Glomerular visceral epithelial cell (primary cell): ENCODE results near the gene ASIC4.

Experiments used
- DNase-seq: peaks from one replicate; pipeline ENCODE4 v3.0.0-alpha.2; 2016; ENCODE audit errors: extremely low spot score

ASIC4 gene

GRCh38 chr2:219567131-219567530 is 52.8 kb downstream of the ASIC4 start:
- DNase-seq: no peak

DNA sequence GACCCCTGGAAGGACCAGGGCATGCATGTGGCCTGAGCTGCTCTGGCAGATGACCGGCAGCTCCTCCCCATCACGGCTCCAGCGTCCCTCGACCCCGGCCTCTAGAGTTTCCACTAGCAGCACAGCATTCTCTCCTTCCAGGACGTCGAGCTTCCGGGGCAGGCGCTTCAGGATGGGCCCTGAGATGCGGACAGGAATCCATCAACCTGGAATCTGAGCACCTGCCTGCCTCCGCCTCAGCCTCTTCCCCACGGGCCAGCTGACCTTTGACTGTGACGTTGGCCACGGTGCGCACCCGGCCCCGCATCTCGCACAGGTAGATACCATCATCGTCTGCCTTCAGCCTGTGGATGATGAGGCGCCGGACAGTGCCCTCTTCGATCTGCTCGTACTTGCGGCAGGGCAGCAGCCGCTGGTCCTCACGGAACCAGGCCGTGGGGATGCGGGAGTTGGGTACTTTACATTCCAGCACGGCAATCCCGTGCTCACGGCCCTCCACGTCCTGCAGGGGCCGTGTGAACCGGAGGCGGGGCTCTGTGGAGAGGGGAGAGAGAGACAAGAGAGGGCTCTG is 53.6 kb downstream of the ASIC4 start:
- no peak for DNase-seq

DNA sequence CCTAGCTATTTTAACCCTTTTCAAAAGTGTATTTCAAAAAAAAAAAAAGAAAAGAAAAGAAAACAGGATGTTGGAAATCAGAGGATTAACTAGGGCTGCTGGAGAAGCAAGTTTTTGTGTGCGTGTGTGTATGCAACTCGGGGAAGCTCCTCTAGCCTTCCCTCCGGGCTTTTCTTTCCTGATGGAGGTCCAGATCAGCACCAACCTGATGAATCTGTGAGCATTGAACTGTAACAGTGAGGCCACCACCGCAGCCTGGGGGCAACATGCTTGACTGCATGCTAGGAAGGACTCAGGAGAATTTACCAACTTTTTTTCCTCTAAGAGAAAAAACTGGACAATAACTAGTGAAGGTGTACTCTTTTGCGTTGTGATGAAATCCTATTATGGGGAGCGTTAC is 54.8 kb downstream of the ASIC4 start:
- DNase-seq: peak; percentile 82

- no peak for DNase-seq
Observed at GRCh38 chr2:219569635-219570034, 55.4 kb downstream of the ASIC4 start.

DNA sequence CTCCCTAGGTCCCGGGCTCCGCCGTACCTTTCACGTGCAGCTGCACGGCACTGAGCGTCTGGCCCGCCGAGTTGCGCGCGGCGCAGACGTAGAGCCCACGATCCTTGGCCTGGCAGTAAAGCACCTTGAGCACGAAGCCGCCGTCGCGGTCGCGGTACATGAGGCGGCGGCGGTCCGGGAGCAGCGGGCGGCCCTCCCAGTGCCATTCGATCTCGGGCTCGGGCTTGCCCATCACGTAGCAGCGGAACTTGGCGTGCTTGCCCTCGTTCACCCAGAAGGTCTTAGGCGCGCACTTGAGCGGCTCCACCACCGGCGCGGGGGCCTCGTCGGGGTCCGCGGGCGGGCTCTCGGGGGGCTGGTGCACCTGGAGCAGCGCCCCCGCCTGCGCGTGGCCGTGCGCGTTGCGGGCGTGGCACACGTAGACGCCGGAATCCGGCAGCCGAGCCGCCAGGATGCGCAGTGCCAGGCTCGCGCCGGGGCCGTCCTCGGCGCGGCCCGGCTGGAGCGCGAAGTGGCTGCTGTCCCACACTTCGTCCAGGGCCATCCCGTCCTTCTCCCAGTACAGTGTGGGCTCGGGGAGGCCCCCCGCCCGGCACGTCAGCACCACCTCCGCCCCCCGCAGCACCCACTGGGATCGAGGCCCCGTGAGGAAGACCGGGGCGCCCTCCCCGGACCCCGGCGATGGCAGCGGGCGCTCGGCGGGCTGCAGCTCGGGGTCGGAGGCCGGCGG is 56.1 kb downstream of the ASIC4 start:
- peak; percentile 45 for DNase-seq

DNA sequence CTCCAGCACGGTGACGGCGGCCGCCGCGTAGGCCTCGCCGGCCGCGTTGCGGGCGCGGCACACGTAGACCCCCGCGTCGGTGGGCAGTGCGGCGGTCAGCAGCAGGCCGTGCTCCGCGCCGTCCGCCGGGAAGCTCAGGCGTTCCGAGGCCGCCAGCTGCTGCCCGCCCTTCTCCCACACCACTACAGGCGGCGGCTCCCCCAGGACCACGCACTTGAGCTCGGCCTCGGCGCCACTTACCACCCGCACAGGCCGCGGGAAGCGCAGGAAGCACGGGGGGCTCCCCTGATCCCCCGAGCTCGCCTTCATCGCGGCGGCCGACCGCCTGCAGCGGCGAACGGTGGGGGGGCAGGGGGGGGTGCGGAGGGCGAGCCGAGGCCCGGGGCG is 56.6 kb downstream of the ASIC4 start:
- peak; percentile 21 for DNase-seq

GRCh38 chr2:219571311-219572236 is 57.3 kb downstream of the ASIC4 start, which contains the start of gene OBSL1:
OBSL1 (minus strand) TSS chr2:219571539; CDS start chr2:219571232, 307 bp downstream.
- peak; percentile 83 for DNase-seq

DNA sequence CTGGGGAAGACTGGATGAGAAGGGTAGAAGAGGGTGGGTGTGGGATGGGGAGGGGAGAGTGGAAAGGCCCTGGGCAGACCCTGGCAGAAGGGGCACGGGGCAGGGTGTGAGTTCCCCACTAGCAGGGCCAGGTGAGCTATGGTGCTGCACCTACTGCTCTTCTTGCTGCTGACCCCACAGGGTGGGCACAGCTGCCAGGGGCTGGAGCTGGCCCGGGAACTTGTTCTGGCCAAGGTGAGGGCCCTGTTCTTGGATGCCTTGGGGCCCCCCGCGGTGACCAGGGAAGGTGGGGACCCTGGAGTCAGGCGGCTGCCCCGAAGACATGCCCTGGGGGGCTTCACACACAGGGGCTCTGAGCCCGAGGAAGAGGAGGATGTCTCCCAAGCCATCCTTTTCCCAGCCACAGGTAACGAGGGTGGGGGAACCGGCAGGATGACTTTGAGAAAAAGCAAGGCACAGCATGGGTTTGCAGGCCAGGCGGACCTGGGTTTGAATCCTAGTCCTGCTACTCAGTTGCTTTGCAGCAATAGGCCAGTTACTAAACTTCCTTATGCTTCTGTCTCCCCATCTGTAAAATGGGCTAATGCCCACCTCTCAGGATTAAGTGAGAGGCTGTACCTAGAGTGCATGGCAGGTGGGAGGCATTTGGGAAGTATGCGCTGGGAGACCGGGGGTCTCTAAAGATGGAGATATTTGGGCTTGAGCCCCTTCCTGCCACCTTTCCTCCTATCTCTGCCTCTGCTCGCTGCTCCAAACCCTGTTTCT is 58.1 kb downstream of the ASIC4 start, which contains the start of gene INHA:
TSS of gene INHA (plus strand) at position 74 of the 765 bp plus-strand sequence. CDS start at position 139, 65 bp downstream.
- DNase-seq: no peak

DNA sequence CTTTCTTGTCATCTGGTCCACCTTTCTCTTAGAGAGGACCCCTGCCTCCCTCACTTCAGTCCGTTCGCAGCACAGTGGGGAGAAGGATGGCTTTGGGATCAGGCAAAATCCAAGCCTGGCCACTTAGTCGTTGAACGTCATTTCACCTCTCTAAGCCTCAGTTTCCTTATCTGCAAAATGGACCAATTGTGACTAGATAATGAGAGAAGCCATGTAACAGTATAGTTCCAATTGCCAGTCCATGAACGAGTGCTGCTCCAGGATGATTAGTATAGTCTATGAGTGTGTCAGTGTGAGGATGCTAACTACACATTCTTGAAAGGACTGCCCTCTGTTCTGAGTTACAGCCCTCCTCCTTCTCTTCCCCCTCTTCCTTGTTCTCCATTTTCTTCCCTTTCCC is 58.9 kb downstream of the ASIC4 start:
- DNase-seq: no peak

DNA sequence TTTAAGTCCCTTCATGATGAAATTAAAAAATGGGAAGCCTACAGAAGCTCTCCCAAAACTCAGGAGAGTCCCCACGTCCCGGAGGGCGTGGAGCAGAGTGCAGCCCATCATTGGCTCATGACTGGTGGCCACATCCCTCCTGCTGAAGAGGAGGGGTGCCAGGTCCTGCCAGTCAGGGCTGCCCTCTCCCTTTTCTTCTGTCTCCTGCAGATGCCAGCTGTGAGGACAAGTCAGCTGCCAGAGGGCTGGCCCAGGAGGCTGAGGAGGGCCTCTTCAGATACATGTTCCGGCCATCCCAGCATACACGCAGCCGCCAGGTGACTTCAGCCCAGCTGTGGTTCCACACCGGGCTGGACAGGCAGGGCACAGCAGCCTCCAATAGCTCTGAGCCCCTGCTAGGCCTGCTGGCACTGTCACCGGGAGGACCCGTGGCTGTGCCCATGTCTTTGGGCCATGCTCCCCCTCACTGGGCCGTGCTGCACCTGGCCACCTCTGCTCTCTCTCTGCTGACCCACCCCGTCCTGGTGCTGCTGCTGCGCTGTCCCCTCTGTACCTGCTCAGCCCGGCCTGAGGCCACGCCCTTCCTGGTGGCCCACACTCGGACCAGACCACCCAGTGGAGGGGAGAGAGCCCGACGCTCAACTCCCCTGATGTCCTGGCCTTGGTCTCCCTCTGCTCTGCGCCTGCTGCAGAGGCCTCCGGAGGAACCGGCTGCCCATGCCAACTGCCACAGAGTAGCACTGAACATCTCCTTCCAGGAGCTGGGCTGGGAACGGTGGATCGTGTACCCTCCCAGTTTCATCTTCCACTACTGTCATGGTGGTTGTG is 60.4 kb downstream of the ASIC4 start:
- DNase-seq: no peak

GRCh38 chr2:219575566-219576504 is 61.6 kb downstream of the ASIC4 start:
- no peak for DNase-seq

DNA sequence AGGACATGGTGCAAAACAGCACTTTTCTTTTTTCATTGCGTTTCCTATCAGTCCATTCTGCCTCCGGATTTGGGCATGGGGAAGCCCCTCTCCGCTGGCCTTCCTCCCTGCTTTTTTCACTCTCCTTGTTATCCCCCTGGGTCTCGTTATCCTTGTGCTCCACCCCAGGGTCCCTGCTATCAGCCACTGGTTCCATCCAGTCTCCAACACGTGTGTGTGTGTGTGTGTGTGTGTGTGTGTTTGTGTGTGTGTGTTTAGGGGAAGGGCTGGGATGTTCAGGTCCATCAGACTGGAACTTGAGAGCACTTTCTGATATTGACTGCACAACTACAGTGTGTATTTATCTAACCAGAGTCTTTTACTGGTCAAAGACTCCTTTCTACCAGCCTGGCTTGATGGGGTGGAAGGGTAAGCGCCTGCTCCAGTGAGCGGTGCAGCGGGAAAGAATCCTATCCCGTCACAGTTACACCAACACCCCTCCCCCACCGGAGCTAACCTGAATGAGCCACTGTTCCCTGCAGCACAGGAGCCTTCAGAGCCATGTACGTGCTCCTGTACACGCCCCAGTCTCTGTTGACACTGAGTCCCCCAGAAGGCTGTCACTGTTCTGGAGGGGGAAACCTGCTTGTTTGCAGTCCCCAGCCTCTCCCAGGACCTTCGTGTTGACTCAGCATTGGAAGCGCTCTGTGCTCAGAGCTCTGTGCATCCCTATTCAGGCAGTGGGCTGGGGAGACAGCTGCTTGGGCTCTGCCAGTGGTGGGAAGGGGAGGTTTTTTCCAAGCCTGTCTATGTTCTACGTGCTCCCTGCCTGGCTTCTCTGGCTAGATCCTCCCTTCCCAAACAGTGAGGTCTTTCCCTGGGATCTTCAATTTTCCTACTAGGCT is 62.5 kb downstream of the ASIC4 start:
- no peak for DNase-seq

GRCh38 chr2:219578811-219579613 is 64.7 kb downstream of the ASIC4 start:
- no peak for DNase-seq

- DNase-seq: no peak
Observed at GRCh38 chr2:219581346-219581745, 67.1 kb downstream of the ASIC4 start.
